ENCODE measurements around the gene PTPN14. TPM values are rescaled to one million over a fixed set of nuclear protein-coding genes. Genes with fewer than 3 reads are reported as not detected.

The PTPN14 gene
- total and polyA plus RNA-seq, 2 of the 8 experiments (the other 6 are each of a cell fraction or from before 2014, with no cell fraction given): 14.4 to 93.6 TPM

DNA sequence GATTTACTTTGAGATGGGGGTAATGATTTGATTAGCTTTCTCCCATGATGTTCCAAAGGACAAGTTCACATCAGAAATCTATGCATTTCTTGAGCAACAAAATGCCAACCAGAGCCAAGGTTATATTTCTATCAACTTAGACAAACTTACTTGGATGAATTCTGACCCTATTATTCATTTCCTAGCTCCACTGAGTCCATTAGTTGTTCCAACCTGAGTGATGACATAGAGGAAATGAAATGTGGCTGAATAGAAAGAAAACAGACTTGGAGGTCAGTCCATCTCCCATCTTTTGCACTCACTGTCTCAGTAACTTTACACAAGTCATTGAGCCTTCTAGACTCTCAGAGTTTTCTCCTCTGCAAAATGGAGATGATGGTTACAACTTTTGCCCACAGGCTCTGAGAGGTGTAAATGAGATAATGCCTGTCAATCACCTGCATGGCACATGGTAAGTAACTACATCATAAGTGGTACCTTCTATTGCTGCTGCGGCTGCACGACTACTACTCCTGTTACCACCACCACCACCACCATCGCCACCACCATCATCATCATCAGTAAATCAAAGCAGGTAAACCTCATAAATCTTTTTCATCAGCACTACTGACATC is 98.2 kb downstream of the PTPN14 start:
- Histone ChIP-seq H3K27me3 (replicated peaks in 1 of 4; ENCODE audit: control insufficient read depth in 3 of 4, extremely low read depth in 1 of 4, insufficient read depth in 3 of 4, low read length in 3 of 4) (no peaks in the 10 kb centered on the region), H4K91ac (replicated peaks; ENCODE audit: insufficient read length, low read length) (no peak overlapping the region), H3K4me1 (replicated peaks in 1 of 4; ENCODE audit: control insufficient read depth in 3 of 4, insufficient read depth in 4 of 4, low read length in 3 of 4) (peaks cover 1 to 18% (median 9%) of the 10 kb centered on the region in 4 experiments; a peak in 5 of 7 replicates), H3K23me2 (ENCODE audit: low read depth, low read length) (no peaks in the 10 kb centered on the region), H3K9ac (replicated peaks in 1 of 4; ENCODE audit: extremely low read depth in 1 of 4, low read depth in 3 of 4, low read length in 3 of 4) (no peak overlapping the region), H4K8ac (ENCODE audit: extremely low read depth, insufficient read depth, low read length) (no peak overlapping the region), H3K79me1 (ENCODE audit: low read depth, low read length) (no peaks in the 10 kb centered on the region; the same call in 1 of the 2 replicates), H3K23ac (ENCODE audit: insufficient read length) (no peak overlapping the region), H3K18ac (ENCODE audit: extremely low read depth, low read length) (no peak overlapping the region), H2BK12ac (ENCODE audit: low read depth, low read length) (no peak overlapping the region), H3K27ac (ENCODE audit: low read depth, low read length) (no peak overlapping the region), H2BK5ac (ENCODE audit: low read depth, low read length) (no peak overlapping the region), H3K4ac (replicated peaks; ENCODE audit: insufficient read length, low read depth, low read length) (no peak overlapping the region), H2AFZ (ENCODE audit: low read length) (no peak overlapping the region), H2BK15ac (ENCODE audit: low read length) (no peak overlapping the region), H3K4me3 (ENCODE audit: extremely low read depth in 1 of 4, insufficient read depth in 2 of 4, low read depth in 3 of 4, low read length in 4 of 4) (no peak overlapping the region), H2AK5ac (ENCODE audit: low read depth, low read length) (no peak overlapping the region), H3K4me2 (ENCODE audit: insufficient read depth in 1 of 2, low read depth in 2 of 2, low read length in 2 of 2) (no peak overlapping the region), H3K79me2 (ENCODE audit: control insufficient read depth in 1 of 2, insufficient read depth in 2 of 2, low read length in 2 of 2) (peaks cover 0 to 53% of the 10 kb centered on the region in 2 experiments; a peak in 2 of 4 replicates), H2BK20ac (ENCODE audit: low read length) (no peak overlapping the region), H3K14ac (ENCODE audit: insufficient read length) (no peak overlapping the region), H3K56ac (replicated peaks; ENCODE audit: insufficient read length, low read depth, low read length) (no peak overlapping the region), H2BK120ac (replicated peaks; ENCODE audit: low read depth, low read length) (no peak overlapping the region), H3K36me3 (ENCODE audit: control insufficient read depth in 2 of 4, insufficient read depth in 4 of 4, low read length in 3 of 4) (peaks cover 0 to 2% (median 0%) of the 10 kb centered on the region in 4 experiments; a peak in 2 of 8 replicates), H3K9me3 (ENCODE audit: insufficient read depth in 2 of 2, low read depth in 1 of 2, low read length in 1 of 2) (no peaks in the 10 kb centered on the region), H4K5ac (ENCODE audit: insufficient read length, low read depth, low read length) (no peak overlapping the region), H4K20me1 (replicated peaks in 1 of 2; ENCODE audit: control insufficient read depth in 1 of 2, insufficient read depth in 2 of 2, low read length in 2 of 2) (no peaks in the 10 kb centered on the region)
- ChIA-PET CTCF (ENCODE audit: partially characterized antibody) (interaction anchor here (0.7 to 7.0 kb wide), 23 partner anchors 9 to 134 kb away, joined by 3 to 38 read pairs (median 4); no protein-coding TSS in a partner anchor), POLR2A (ENCODE audit: partially characterized antibody) (interaction anchor here (0.8 to 3.1 kb wide), 5 partner anchors 64 to 128 kb away, joined by 3 to 17 read pairs (median 3); partner anchors contain the start of gene PTPN14)
- 91% methylated on average over 3 of the region's 3 CpGs; no CpG with 5 or more reads in 1 of the 2 experiments for WGBS, 2 experiments (ENCODE audit: extremely low coverage in 1 of 2, insufficient coverage in 1 of 2, insufficient read length in 1 of 2, insufficient replicate concordance in 2 of 2, low coverage in 1 of 2, low lambda C conversion rate in 2 of 2, missing lambda C conversion rate in 1 of 2)
- TF ChIP-seq SRF (IDR thresholded peaks at IDR 0.05; ENCODE audit: low read depth, low read length) (no peak), TBP (IDR thresholded peaks at IDR 0.05; ENCODE audit: low read depth, low read length) (no peak), TAF7 (optimal IDR thresholded peaks at IDR 0.05; ENCODE audit: borderline replicate concordance, low read depth, low read length) (no peak), JUND (IDR thresholded peaks at IDR 0.05; ENCODE audit: low read length) (no peak), CHD1 (IDR thresholded peaks at IDR 0.05; ENCODE audit: low read depth, low read length) (no peak), EP300 (IDR thresholded peaks at IDR 0.05; ENCODE audit: borderline replicate concordance in 1 of 2, low read depth in 2 of 2, low read length in 2 of 2) (no peak), PHF8 (conservative IDR thresholded peaks at IDR 0.05; ENCODE audit: low read depth, low read length) (no peak), EZH2 (IDR thresholded peaks at IDR 0.05; ENCODE audit: low read depth, low read length, severe bottlenecking) (no peak), CBX5 (IDR thresholded peaks at IDR 0.05; ENCODE audit: low read depth, low read length) (no peak)
- DNase-seq (ENCODE audit: low read depth in 1 of 2, low spot score in 2 of 2) (no peak), FAIRE-seq (no peak)
